Measurements from ENCODE around the gene ANKS1B.
A peak's percentile ranks its signal among the peaks of the same experiment; 100 is the strongest.

The ANKS1B gene

DNA sequence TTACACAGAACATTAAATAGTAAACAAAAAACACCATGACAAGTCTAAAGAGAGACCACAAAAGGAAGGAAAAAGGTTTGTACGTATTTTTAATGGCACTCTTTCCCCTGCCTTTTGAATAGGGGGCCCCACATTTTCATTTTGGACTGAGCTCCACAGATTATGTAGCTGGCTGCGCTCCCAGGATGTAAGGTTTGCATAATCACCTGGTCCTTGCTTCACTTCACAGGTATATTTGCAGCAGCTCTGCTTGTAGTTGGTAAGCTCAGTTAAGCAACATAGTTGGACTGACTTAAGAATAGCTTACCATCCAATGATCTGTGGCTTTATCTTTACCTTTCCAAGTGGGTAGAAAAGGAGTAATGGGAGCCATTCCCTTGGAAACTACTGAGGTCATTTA lies 885.0 kb downstream of the ANKS1B start:
- DNase-seq (ENCODE audit: insufficient read length, low spot score) (no peak), FAIRE-seq (no peak)

- FAIRE-seq (no peak), DNase-seq (ENCODE audit: insufficient read length, low spot score) (no peak)
Observed at GRCh38 chr12:99097171-99097570, 887.6 kb downstream of the ANKS1B start.

DNA sequence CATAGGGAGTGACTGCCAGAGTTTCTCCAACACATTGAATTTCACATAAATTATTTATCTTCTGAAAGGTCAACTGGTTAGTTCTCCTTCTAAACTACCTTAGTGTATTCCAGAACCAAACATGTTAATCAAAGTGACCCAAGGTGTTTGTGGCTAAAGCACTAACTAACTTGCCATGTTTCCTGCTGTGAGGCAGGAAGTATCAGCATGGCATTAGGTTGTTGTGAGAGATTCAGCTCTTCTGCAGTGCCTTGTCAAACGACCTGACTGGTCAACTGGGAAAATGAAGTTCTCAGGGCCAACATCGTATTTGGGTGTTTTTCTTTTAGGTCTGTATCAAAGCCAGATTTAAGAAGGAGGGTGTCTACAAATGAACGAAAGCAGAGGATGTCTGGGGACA lies 891.6 kb downstream of the ANKS1B start:
- DNase-seq (ENCODE audit: insufficient read length, low spot score): no peak
- no peak for FAIRE-seq

DNA sequence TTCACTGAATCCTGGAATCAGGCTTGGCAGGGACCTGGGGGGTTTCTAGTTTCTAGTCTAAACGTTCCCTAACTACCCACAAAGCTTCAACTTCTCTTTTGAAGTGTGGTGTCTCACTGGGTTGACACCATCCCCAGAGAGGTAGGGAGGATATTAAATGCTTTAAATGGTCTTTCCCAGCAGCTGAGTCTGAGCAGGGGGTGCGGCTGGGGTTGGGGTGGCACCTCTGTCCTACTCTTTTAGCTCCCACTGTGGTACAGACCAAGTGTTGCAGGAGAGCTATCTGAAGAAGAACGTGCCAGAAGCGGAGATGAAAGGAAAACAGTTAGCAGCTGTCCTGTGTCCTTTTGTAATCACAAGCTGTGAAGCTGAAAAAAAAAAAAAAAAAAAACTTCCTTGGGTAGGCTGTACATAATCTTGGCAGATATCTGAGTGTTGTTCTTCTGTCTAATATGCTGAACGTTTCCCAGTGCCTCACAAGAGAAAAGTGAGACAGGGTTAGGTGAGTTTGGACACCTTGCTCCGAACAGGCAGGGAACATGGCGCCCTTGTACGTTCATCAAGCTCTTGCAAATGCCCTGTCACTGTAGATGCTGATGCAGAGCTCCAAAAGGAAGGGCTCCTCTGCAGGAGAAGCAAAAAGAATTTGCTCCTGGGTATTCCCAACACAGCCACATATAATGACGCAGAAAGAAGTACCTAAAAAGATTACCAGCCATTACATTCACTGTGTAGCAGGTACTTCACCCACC lies 892.5 kb downstream of the ANKS1B start:
- FAIRE-seq (no peak), DNase-seq (ENCODE audit: insufficient read length, low spot score) (no peak)

- no peak for FAIRE-seq
Observed at GRCh38 chr12:99087278-99087677, 897.5 kb downstream of the ANKS1B start.

DNA sequence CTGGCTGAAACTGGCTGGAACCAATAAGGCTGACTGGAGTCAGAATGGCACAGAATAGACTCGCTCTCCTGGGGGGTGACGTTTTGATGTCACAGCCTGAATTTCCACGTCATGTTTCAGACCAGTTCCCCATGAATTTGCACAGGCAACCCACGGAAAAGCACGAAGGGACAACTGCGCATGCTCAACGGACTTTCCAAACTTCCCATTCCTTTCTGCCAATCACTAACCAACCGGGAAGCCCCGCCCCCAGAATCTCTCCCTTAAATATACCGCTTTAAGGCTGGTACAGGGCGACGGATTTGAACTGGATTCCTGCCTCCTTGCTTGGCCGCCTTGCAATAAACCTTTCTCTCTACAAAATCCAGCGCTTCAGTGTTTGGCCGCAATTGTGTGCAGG lies 904.9 kb downstream of the ANKS1B start:
- DNase-seq (ENCODE audit: insufficient read length, low spot score) (no peak), FAIRE-seq (no peak)

More at GRCh38 chr12:99087278-99087677, 897.5 kb downstream of the ANKS1B start:
- no peak for DNase-seq (ENCODE audit: insufficient read length, low spot score)

DNA sequence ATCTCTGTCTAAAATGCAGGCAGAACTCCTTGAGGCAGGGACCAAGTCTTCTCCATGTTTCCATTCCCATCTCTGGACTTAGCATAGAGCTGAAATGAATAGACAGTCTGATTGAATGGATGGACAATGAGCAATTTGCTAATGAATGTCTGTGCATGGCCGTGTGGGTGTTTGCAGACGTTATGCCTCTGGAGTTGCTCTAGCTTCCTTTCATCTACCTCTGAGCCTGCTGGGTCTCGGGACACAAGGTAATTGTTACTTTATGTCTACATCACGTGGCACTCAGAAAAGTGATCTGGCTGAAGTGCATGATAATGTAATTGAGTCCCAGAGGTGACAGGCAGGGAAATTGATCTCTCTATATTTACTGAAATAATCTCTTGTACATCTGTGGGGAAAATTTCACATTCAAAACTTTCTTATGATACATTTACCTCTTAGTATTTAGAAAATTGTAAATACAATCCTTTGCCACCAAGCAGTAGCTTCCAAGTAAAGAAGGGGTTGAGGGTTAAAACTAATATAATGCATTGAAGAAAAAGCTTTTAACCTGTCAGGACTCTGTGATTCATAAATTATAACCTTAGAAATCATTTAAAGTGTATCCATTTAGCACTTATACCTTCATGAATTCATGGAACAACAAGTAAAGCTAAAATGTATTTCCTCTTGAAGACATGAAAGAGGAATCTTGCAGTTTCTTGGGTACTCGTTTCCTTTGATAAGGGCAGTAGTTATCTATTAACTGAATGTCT lies 915.6 kb downstream of the ANKS1B start:
- FAIRE-seq: no peak
- DNase-seq (ENCODE audit: insufficient read length, low spot score): no peak

DNA sequence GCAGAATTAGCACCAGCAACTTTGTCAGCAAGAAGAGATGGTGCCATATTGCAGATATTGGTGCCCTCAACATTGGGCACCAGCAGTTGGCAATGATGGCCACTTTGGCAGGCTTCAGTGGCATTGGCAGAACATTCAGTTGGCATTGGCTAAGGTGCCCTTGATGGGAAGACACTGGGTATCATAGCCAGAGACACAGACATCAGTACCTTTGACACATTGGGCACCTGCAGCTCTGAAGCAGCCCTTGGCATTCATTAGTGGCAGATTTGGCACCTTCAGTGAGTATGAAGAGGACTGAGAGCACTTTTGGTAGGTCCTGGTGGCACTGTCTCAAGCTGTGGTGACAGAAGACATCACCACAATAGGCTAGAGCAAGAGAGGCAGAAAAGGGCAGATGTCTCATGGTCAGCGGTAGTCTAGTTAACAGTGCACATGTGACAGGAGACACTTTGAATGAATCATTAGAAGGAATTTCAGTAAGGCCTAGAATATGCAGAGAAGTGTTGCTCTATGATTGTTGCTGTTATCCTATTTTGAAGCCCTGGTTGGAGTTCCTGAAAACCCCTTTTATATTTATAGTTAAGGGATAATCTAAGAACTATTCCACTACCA lies 917.5 kb downstream of the ANKS1B start:
- FAIRE-seq (no peak), DNase-seq (ENCODE audit: insufficient read length, low spot score) (no peak)

GRCh38 chr12:99066726-99067125 lies 918.0 kb downstream of the ANKS1B start:
- no peak for DNase-seq (ENCODE audit: insufficient read length, low spot score)
- FAIRE-seq: no peak

GRCh38 chr12:99063182-99063581 lies 921.6 kb downstream of the ANKS1B start:
- FAIRE-seq (no peak), DNase-seq (ENCODE audit: insufficient read length, low spot score) (no peak)

DNA sequence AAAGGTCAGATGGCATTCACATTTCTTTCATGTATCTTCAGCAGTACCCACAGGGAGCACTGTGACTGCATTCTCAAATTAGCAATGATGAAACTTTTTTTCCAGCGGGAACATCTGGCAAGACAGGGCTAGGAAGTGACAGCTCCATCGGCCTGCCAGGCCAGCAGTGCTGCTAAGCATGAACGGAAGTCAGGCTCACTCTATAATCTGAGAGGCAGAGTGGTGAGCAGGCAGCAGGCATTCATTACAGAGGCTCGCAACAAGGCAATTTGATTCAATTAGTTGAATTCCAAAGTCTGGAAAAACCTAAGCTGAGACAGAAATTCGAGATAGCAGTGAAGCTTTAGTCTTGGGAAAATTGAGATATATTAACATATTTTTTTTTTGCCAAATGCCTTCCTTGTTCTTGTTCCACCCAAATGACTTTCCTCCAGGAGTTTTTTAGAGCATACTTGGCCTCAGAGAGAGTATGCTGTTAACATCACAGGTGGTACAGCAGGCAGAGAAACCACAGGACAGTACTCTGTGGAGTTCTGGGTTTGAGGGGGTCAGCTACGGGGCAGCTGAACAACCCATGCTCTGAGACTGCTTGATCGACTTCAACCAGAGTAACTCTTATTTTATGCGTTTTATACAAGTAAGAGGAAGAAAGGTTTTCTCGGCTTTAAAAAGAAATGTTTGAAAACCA lies 924.8 kb downstream of the ANKS1B start:
- FAIRE-seq: no peak
- DNase-seq (ENCODE audit: insufficient read length, low spot score): no peak

- DNase-seq (ENCODE audit: insufficient read length, low spot score) (no peak), FAIRE-seq (no peak)
Observed at GRCh38 chr12:99057670-99058069, 927.1 kb downstream of the ANKS1B start.

GRCh38 chr12:99056186-99056585 lies 928.5 kb downstream of the ANKS1B start:
- no peak for FAIRE-seq
- no peak for DNase-seq (ENCODE audit: insufficient read length, low spot score)

- FAIRE-seq: no peak
Observed at GRCh38 chr12:99055299-99055698, 929.4 kb downstream of the ANKS1B start.

DNA sequence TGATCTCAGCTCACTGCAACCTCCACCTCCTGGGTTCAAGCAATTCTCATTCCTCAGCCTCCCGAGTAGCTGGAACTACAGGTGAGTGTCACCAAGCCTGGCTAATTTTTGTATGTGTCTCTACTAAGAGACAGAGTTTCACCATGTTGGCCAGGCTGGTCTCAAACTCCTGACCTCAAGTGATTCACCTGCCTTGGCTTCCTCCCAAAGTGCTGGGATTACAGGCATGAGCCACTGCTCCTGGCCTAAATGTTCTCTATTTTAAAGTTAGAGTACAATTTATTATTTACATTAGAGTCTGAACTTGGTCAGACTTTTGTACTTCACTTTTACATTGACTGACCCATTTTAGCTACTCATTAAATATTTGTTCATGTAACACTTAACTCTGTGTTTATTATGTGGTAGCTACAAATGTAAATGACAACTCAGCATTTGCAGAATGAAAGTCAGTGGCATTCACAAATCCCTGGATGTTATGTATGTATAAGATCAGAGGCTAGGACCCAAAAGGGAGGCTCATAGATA lies 930.1 kb downstream of the ANKS1B start:
- DNase-seq (ENCODE audit: insufficient read length, low spot score) (no peak), FAIRE-seq (no peak)

More at GRCh38 chr12:99055299-99055698, 929.4 kb downstream of the ANKS1B start:
- DNase-seq (ENCODE audit: insufficient read length, low spot score): no peak

- FAIRE-seq (no peak), DNase-seq (ENCODE audit: insufficient read length, low spot score) (no peak)
Observed at GRCh38 chr12:99053616-99054362, 930.9 kb downstream of the ANKS1B start.

GRCh38 chr12:99049774-99050173 lies 935.0 kb downstream of the ANKS1B start:
- FAIRE-seq (no peak), DNase-seq (ENCODE audit: insufficient read length, low spot score) (no peak)

GRCh38 chr12:99045158-99045557 lies 939.6 kb downstream of the ANKS1B start:
- FAIRE-seq: no peak
- no peak for DNase-seq (ENCODE audit: insufficient read length, low spot score)

DNA sequence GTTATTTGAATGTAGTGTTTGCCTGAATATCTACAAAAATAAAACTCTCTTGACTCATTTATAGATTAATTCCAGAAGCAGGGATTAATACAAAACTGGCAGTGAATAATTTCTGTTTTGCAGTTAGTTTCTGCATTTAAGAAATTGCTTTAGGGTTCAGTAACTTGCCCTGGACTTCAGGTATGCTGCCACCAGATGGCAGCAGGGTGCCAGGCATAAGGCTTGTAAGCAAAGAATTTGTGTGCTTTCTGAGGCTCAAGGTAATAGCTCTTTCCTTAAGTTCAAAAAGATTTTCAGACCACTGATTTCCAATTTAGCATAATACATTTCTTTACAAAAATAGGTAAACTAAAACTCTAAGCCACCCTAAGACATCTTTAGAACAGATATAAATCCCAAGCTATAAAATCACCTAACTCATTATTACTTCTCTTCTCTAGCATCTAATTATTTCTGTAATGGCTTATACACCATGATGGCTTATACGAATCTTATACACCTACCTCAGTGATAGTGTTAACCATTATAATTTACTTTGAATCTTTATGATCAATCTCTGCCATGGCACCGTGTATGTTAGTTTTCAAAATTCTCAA lies 941.3 kb downstream of the ANKS1B start:
- peak; percentile 92 for FAIRE-seq
- DNase-seq (ENCODE audit: insufficient read length, low spot score): peak; percentile 36

- no peak for DNase-seq (ENCODE audit: insufficient read length, low spot score)
- no peak for FAIRE-seq
Observed at GRCh38 chr12:99042226-99042625, 942.5 kb downstream of the ANKS1B start.
